Keratinocyte (primary cell): ENCODE results near the gene ZSCAN5B. TPM values are rescaled to one million over a fixed set of nuclear protein-coding genes. Genes with fewer than 3 reads are reported as not detected.

Experiments
- DNase-seq: peaks from one replicate; pipeline ENCODE4 v3.0.0-alpha.2; 2011; ENCODE audit warnings: low read depth, missing footprints, low spot score
- FAIRE-seq: peaks from 2 replicates; lab custom pipeline; 2011; peaks lifted over from hg19 to GRCh38; lab: Jason Lieb, UNC
- H2AFZ ChIP-seq: 2 replicates; pipeline ENCODE4 v1.6.0; 2012; ENCODE audit warnings: low read length, control low read depth, inconsistent platforms; ENCODE audit not compliant: control insufficient read depth
- H3K27ac ChIP-seq: 2 replicates; pipeline ENCODE4 v1.5.1; 2011; ENCODE audit warnings: low read length; ENCODE audit not compliant: control insufficient read depth, insufficient read depth
- H3K27me3 ChIP-seq: 3 replicates; pipeline ENCODE4 v1.6.0; 2011; ENCODE audit warnings: low read length; ENCODE audit not compliant: control insufficient read depth, insufficient read depth; ENCODE audit errors: extremely low read depth
- H3K36me3 ChIP-seq, 2 experiments: 2 replicates in 1 of 2; 3 replicates in 1 of 2; pipeline ENCODE4 v1.5.1; 2011; ENCODE audit warnings: low read length in 2 of 2, mild to moderate bottlenecking in 1 of 2; ENCODE audit not compliant: control insufficient read depth in 2 of 2, insufficient read depth in 2 of 2; ENCODE audit errors: extremely low read depth in 1 of 2
- H3K4me1 ChIP-seq: 3 replicates; pipeline ENCODE4 v1.5.1; 2011; ENCODE audit warnings: low read length; ENCODE audit not compliant: control insufficient read depth, insufficient read depth; ENCODE audit errors: extremely low read depth
- H3K4me2 ChIP-seq: 3 replicates; pipeline ENCODE4 v1.6.0; 2011; ENCODE audit warnings: low read depth, low read length; ENCODE audit not compliant: control insufficient read depth, insufficient read depth; ENCODE audit errors: extremely low read depth
- H3K4me3 ChIP-seq, 3 experiments: fragments of 200-600 bp in 1 of 3; sonication (generic) in 1 of 3; 2 replicates in 2 of 3; 3 replicates in 1 of 3; pipeline ENCODE4 v1.5.1; 2011 to 2016; ENCODE audit warnings: low read length in 3 of 3, mild to moderate bottlenecking in 3 of 3, control low read depth in 2 of 3, inconsistent platforms in 1 of 3, low read depth in 1 of 3, mixed read lengths in 1 of 3, mixed run types in 1 of 3, moderate library complexity in 1 of 3; ENCODE audit not compliant: control insufficient read depth in 2 of 3, insufficient read depth in 2 of 3; ENCODE audit errors: extremely low read depth in 1 of 3
- H3K79me2 ChIP-seq: 2 replicates; pipeline ENCODE4 v1.6.0; 2012; ENCODE audit warnings: low read length; ENCODE audit not compliant: control insufficient read depth, insufficient read depth
- H3K9ac ChIP-seq: 3 replicates; pipeline ENCODE4 v1.6.0; 2011; ENCODE audit warnings: low read length; ENCODE audit not compliant: control insufficient read depth, insufficient read depth; ENCODE audit errors: extremely low read depth
- H3K9me1 ChIP-seq: 3 replicates; pipeline ENCODE4 v1.6.0; 2011; ENCODE audit warnings: low read length; ENCODE audit not compliant: control insufficient read depth, insufficient read depth; ENCODE audit errors: extremely low read depth
- H3K9me3 ChIP-seq: 2 replicates; pipeline ENCODE4 v1.5.1; 2012; ENCODE audit warnings: low read depth, low read length; ENCODE audit not compliant: control insufficient read depth
- H4K20me1 ChIP-seq: 3 replicates; pipeline ENCODE4 v1.6.0; 2011; ENCODE audit warnings: low read length; ENCODE audit not compliant: control insufficient read depth, insufficient read depth; ENCODE audit errors: extremely low read depth
- CTCF ChIP-seq, 3 experiments: IDR thresholded peaks in 1 of 3; conservative IDR thresholded peaks in 1 of 3; optimal IDR thresholded peaks in 1 of 3; 2 replicates in 2 of 3; 3 replicates in 1 of 3; pipeline versions ENCODE3 to v1.5.1; 2011; ENCODE audit warnings: low read length in 3 of 3, mild to moderate bottlenecking in 3 of 3, moderate library complexity in 2 of 3, control low read depth in 1 of 3, inconsistent platforms in 1 of 3; ENCODE audit not compliant: insufficient read depth in 2 of 3; ENCODE audit errors: extremely low read depth in 1 of 3
- EZH2 ChIP-seq: IDR thresholded peaks from one replicate; pipeline ENCODE4 v1.6.1; 2012; ENCODE audit warnings: inconsistent platforms, mild to moderate bottlenecking, low read length, moderate library complexity
- dilution Hi-C: fragments of 300-500 bp; cut with MboI; formaldehyde crosslinking; loops from one replicate; pipeline ENCODE4 v1.7.0; 2020; ENCODE audit warnings: low sequenced_read_pairs; ENCODE audit not compliant: extremely low pct_ligation_motif_present
- polyA plus RNA-seq, 5 experiments: library from polyadenylated mRNA; depleted of rRNA in 3 of 5; stranded (reverse) in 3 of 5; stranded (forward) in 1 of 5; unstranded in 1 of 5; fragments of >200 nt; gene quantifications; 1 replicate in 1 of 5; 2 replicates in 3 of 5; 3 replicates in 1 of 5; pipeline versions ENCODE4 v1.2.1 to v1.2.3, GENCODE V29; 2011 to 2012; ENCODE audit warnings: missing spikeins in 2 of 5, low read depth in 1 of 5, low replicate concordance in 1 of 5

Gene ZSCAN5B
- polyA plus RNA-seq, 1 donor (not counting 4 experiments of a cell fraction or from before 2014, with no cell fraction given): not detected

GRCh38 chr19:56223481-56223880 is 25.9 kb upstream of the ZSCAN5B start:
- no peak overlapping the region for H2AFZ ChIP-seq
- DNase-seq (no peak), FAIRE-seq (no peak)
- no peak overlapping the region for H3K9ac ChIP-seq
- no peak overlapping the region for H3K27ac ChIP-seq
- no peaks in the 10 kb centered on the region for H3K9me3 ChIP-seq
- H3K27me3 ChIP-seq: no peaks in the 10 kb centered on the region
- H3K36me3 ChIP-seq: no peaks in the 10 kb centered on the region
- no peaks in the 10 kb centered on the region for H3K9me1 ChIP-seq
- no peaks in the 10 kb centered on the region for H3K4me1 ChIP-seq
- H3K79me2 ChIP-seq: no peaks in the 10 kb centered on the region
- no peak overlapping the region for H3K4me3 ChIP-seq
- no peaks in the 10 kb centered on the region for H4K20me1 ChIP-seq
- dilution Hi-C loops: no loop called here
- no peak overlapping the region for H3K4me2 ChIP-seq
- no peak for TF ChIP-seq EZH2
- no peak for TF ChIP-seq CTCF (optimal IDR thresholded peaks at IDR 0.05 in 1 of 3, IDR thresholded peaks at IDR 0.05 in 1 of 3, conservative IDR thresholded peaks at IDR 0.05 in 1 of 3; ENCODE audit: extremely low read depth in 1 of 3, insufficient read depth in 2 of 3, low read length in 3 of 3)

- Histone ChIP-seq H3K4me3 (no peak overlapping the region), H3K9me1 (no peaks in the 10 kb centered on the region), H2AFZ (no peak overlapping the region), H3K27me3 (no peaks in the 10 kb centered on the region), H3K9ac (no peak overlapping the region), H3K27ac (no peak overlapping the region), H3K4me2 (no peak overlapping the region), H4K20me1 (no peaks in the 10 kb centered on the region), H3K4me1 (peaks cover under 1% of the 10 kb centered on the region), H3K36me3 (no peaks in the 10 kb centered on the region), H3K79me2 (no peaks in the 10 kb centered on the region), H3K9me3 (no peaks in the 10 kb centered on the region)
- DNase-seq (no peak), FAIRE-seq (no peak)
- dilution Hi-C loops: no loop called here
- no peak for TF ChIP-seq EZH2
- no peak for TF ChIP-seq CTCF (optimal IDR thresholded peaks at IDR 0.05 in 1 of 3, IDR thresholded peaks at IDR 0.05 in 1 of 3, conservative IDR thresholded peaks at IDR 0.05 in 1 of 3; ENCODE audit: extremely low read depth in 1 of 3, insufficient read depth in 2 of 3, low read length in 3 of 3)
These were observed 25.3 kb upstream of the ZSCAN5B start for GRCh38 chr19:56222901-56223300.
